Activated CD4-positive, alpha-beta T cell treated with anti-CD3 and anti-CD28 coated beads, Interleukin-2, amount 50 U/mL, for 24 hours (primary cell): ENCODE data around the gene MRPL1.

Experiments used
- DNase-seq, 2 donors: peaks; one replicate each; pipeline ENCODE4 v3.0.0-alpha.2; 2020; ENCODE audit warnings: low read depth in 1 of 2, low spot score in 1 of 2

MRPL1 gene

GRCh38 chr4:77862478-77863216 lies at the start of gene MRPL1:
MRPL1 (plus strand) TSS chr4:77862830; CDS start chr4:77862849, 19 bp downstream.
- peak; percentile 65 to 88 for DNase-seq

- no peak for DNase-seq
These were observed 47.0 kb upstream of the MRPL1 start for GRCh38 chr4:77815636-77816035.

GRCh38 chr4:77816546-77816945 lies 46.1 kb upstream of the MRPL1 start:
- no peak for DNase-seq

DNA sequence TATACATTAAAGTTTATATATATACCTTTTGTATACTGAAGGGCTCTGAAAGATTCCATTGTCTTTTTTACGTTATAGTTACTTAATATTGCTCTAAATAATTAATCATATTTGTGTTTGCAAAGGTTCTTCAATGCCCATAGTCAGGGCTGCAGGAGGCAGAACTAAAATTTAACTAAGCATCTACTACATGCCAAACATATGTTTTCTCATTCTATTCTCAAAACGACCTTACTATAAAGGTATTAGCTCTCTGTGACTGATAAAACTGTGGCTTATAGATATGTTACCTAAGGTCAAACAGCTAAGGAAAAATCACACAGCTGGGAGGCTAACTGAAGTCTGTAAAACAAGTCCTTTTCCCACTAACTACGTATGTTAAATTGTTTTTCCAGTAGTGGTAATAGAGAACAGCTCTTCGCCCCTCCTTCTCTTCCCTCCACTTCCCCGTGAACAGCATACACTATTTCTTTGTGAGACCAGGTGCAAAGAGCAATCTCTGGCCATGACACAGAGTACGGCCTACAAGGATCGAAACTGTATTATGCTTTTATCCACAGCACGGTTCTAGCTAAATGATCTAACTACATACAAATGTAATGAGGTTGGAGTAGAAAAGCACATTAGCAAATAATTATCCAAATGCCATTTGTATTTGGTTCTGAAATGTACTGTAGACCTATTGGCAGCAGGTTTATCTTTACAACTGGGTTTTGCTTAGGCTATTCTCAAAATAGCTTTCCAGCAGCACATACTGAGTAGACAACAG lies 45.1 kb upstream of the MRPL1 start:
- DNase-seq: no peak

GRCh38 chr4:77818073-77818601 lies 44.5 kb upstream of the MRPL1 start:
- peak in 1 of 2 donors; percentile 22 for DNase-seq

- DNase-seq: peak; percentile 65 to 66
These were observed 43.8 kb upstream of the MRPL1 start, which contains the start of gene CNOT6L for GRCh38 chr4:77818602-77819403. CNOT6L (minus strand) TSS chr4:77819368; CDS start chr4:77819308, 60 bp downstream.

DNA sequence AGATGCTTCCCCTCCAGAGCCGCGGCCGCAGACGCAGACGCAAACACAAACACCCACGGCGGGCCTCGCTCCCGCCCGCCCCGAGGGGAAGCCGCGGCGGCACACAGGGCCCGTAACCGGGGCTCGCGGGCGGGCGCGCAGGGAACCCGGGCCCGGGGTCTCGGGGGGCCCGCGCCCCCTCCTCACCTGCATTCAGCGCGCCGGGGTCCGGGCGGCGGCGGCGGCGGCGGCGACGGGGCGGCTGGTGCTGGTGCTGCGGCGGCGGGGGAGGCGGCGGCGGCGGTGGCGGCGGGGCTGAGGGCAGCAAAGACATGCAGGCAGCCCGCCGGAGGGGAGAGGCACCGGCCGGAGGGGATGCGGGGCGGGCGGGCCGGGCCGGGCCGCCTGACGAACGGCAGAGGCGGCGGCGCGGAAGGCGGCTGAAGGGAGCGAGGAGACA lies 43.2 kb upstream of the MRPL1 start:
- DNase-seq: peak in 1 of 2 donors; percentile 21

- peak; percentile 85 to 92 for DNase-seq
These were observed 42.6 kb upstream of the MRPL1 start for GRCh38 chr4:77819843-77820648.

DNA sequence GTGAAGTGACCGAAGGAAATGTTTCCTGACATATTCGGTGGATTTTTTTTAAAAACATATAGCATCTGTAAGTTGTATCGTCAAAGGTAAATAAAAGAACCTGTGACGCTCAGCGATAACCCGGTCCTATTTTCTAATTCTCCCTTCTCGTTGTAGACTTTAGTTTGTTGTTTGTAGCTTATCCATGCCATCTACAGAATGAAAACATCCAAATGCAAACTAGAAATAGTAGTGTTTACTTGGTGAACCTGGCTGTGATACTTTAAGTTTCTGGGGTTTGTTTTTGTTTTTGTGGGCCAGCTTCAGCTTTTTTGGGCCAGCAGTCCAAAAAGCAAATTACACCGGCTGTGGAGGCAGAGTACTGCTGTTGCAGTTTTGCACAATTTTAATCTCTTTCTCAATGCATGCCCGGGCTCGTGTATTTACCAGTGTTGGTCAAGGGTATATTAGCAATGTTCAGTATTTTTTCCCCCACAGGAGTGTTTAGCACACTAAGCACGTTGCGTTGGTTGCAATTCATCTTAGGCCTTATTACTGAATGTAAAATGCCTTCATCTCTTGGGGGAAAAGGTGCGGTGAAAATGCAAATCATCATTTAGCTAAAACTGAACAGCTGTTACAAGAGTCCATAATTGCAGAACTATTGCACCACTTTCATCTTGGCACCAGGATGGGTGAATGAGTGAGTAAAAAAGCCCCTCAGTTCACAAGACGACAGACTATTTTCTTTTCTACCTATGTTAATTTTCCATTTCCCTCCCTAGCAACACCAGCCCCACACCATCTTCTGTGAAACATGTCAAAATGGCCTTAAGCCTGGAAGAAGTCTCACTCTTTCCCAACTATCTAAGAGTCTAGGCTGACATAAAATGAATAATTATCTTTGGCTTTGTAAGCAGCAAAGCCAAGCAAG lies 41.7 kb upstream of the MRPL1 start:
- peak in 1 of 2 donors; percentile 9 for DNase-seq

GRCh38 chr4:77821775-77822174 lies 40.9 kb upstream of the MRPL1 start:
- peak in 1 of 2 donors; percentile 40 for DNase-seq

- DNase-seq: no peak
These were observed 36.4 kb upstream of the MRPL1 start for GRCh38 chr4:77826275-77826674.

DNA sequence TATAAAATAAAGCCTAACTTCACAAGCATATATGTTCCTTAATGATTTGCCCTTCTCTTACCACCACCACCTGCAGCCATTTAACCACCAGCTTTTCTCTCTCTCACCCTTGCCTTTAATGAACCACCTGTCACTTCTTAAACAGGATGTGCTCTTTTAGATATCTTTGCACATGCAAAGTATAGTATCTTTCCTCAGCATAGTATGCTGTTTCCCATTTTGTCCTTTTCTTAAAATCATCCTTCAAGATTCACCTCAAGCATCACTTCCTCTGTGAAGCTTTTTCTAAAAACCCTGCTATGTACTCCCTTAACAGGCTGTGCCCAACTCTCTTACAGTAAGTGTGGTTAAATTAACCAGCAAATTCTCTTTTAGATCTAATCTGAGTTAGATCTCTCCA lies 35.3 kb upstream of the MRPL1 start:
- DNase-seq: no peak

DNA sequence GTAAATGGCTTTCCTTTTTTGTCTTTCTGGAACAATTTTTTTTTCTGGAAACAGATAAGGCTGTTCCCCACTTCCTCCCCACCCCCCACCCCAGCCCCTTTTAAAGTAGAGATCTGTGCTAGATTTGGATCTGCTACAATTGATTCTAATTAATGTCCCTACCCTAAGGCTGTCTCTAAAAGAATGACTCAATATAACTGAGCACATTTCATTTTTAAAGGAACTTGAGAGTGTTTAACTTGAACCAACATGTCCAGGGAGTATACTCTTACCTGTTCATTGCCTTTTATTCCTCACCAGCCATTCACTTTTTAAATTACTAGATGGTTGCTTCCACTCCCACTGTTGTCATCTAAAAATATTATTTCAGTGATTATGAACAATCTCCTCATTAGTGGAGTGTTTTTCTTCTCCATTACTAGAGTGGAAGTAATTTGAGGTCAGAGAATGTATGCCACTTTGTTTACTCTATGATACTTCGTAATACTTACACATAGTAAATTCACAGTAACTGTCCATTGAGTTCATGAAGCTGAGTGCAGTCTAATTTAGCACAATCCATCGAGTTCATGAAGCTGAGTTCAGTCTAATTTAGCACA lies 29.4 kb upstream of the MRPL1 start:
- no peak for DNase-seq

- no peak for DNase-seq
These were observed 28.2 kb upstream of the MRPL1 start for GRCh38 chr4:77834403-77834802.

DNA sequence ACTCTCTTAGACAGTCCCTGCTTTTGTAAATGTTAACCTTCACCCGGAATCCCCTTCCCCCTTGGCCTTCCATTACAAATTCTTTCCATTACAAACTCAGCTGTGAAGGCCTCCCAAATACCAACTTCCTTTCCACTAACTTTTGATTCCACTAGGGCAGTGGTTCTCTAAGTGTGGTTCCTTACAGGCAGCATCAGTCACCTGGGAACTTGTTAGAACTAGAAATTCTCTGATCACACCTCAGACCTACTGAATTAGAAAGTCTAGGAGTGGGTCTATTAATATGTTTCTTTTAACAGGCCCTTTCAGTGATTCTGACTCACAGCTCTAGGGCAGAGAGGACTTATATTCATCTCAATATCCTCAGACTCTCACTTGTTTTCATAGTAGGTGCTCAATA lies 19.0 kb upstream of the MRPL1 start:
- no peak for DNase-seq

GRCh38 chr4:77844363-77844762 lies 18.3 kb upstream of the MRPL1 start:
- DNase-seq: no peak

DNA sequence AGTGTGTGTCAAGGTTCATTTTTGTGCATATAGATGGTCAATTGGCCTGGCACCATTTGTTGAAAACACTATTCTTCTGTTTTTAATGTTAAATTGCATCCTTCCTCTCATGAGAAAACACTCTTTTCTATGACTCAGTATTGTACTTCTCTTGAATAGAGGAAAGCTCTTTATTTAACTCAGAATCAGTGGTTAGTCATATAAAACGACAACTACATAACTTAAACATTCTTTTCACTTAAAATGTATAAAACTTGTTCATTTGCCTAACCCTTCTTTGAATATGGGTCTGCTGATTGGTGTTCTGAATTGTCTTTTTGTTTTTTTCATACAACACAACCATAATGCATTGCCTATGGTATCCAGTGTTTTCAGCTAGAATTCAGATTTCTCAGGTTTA lies 17.2 kb upstream of the MRPL1 start:
- DNase-seq: no peak

DNA sequence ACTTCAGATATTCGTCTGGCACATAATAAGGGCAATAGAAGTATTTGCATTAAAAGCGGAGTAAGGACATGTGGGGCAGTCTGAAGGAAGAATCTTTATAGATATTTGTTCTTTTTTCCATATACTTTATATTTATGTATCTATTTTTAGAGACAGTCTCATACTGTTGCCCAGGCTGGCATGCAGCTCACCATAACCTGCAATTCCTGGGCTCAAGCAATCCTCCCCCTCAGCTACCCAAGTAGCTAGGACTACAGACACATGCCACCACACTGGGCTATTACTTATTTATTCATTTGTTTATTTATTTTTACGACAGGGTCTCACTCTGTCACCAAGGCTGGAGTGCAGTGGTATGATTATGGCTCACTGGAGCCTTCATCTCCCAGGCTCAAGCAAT lies 16.7 kb upstream of the MRPL1 start:
- no peak for DNase-seq

DNA sequence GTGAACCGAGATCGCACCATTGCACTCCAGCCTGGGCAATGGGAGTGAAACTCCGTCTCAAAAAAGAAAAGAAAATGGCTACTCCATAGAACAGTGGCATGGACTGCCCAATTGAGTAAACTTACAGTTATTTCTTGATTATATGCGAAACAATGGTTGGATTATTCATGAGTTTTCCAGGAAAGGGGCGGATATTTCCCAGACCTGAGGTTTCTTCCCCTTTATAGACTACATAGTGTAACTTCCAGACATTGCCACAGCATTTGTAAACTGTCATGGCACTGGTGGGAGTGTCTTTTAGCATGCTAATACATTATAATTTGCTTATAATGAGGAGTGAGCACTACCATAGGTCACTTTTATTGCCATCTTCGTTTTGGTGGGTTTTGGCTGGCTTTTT lies 14.1 kb upstream of the MRPL1 start:
- DNase-seq: no peak
